NT2/D1 (cell line): Measurements from ENCODE around the gene AZIN2.
A peak's percentile ranks its signal among the peaks of the same experiment; 100 is the strongest.
"Not testable (repeated sequence)": the region's sequence is repeated elsewhere in the genome, so short reads cannot be mapped to it uniquely, and the experiment has no call there.

Experiments
- DNase-seq: peaks from one replicate; pipeline ENCODE4 v3.0.0-alpha.2; 2011; ENCODE audit warnings: low read depth, low spot score
- H3K27me3 ChIP-seq: 2 replicates; pipeline ENCODE4 v1.6.0; 2011; ENCODE audit warnings: mild to moderate bottlenecking; ENCODE audit not compliant: insufficient read length, insufficient read depth
- H3K36me3 ChIP-seq: 2 replicates; pipeline ENCODE4 v1.6.1; 2011; ENCODE audit warnings: mild to moderate bottlenecking, low read length, mixed read lengths; ENCODE audit not compliant: insufficient read depth, insufficient read length
- H3K4me1 ChIP-seq: 2 replicates; pipeline ENCODE4 v1.5.1; 2011; ENCODE audit not compliant: insufficient read depth, insufficient read length
- H3K4me3 ChIP-seq: 2 replicates; pipeline ENCODE4 v1.5.1; 2011; ENCODE audit warnings: low read depth; ENCODE audit not compliant: insufficient read length
- H3K9ac ChIP-seq: 2 replicates; pipeline ENCODE4 v1.6.0; 2011; ENCODE audit warnings: low read depth; ENCODE audit not compliant: insufficient read length
- H3K9me3 ChIP-seq: 2 replicates; pipeline ENCODE4 v1.5.1; 2011; ENCODE audit warnings: mild to moderate bottlenecking, low read length; ENCODE audit not compliant: insufficient read depth
- SUZ12 ChIP-seq: IDR thresholded peaks from 2 replicates; pipeline ENCODE4 v1.6.1; 2011; ENCODE audit not compliant: insufficient read length, insufficient read depth; ENCODE audit errors: extremely low read depth
- YY1 ChIP-seq: IDR thresholded peaks from 2 replicates; pipeline ENCODE4 v1.6.1; 2011; ENCODE audit not compliant: insufficient read length, insufficient read depth
- ZNF274 ChIP-seq: IDR thresholded peaks from 2 replicates; pipeline ENCODE4 v1.6.1; 2011; ENCODE audit warnings: mild to moderate bottlenecking, low read depth, low read length

Gene AZIN2

DNA sequence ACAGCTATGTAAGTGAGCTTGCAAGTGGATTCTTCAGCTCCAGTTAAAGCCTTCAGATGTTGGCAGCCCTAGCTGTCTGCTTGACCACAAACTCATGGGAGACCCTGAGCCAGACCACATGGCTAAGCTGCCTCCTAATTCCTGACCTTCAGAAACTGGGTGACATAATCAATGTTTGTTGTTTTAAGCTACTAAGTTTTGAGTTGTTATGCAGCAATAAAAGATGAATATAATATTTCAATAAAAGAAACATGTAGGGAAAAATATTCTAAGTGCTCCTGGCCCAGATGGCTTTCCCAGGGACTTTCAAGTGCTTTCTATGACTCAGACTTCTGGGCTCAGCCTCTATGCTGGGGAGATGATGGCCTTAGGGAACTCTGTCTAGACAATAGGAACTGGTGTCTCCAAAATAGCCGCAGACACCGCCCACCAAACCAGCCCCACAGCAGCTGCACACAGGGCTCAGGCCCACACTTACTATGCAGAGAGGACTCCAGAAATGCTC, 20.3 kb upstream of the AZIN2 start:
- no peak overlapping the region for H3K4me3 ChIP-seq
- no peak for TF ChIP-seq ZNF274
- TF ChIP-seq YY1: no peak
- TF ChIP-seq SUZ12: no peak
- H3K36me3 ChIP-seq: no peaks in the 10 kb centered on the region
- no peak overlapping the region for H3K9ac ChIP-seq
- DNase-seq: no peak
- peaks cover 53% of the 10 kb centered on the region for H3K9me3 ChIP-seq
- H3K4me1 ChIP-seq: no peaks in the 10 kb centered on the region
- no peaks in the 10 kb centered on the region for H3K27me3 ChIP-seq

DNA sequence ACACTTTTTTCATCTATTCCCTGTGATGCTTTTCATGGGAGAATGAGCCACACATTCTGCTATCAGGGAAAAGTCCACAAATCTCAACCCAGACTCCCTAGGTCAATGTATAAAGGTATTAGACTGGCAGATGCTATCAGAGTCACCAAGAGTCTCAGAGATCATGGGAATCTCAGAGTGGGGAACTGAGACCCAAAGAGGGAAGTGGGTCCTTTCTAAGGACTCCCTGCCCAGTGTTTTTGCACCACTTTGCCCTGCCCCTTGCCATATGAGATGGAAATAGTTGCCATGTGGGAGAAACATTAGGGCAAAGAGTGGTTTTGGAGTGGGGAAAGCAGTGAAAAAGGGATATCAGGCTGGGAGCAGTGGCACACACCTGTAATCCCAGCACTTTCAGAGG, 19.1 kb upstream of the AZIN2 start:
- Histone ChIP-seq H3K36me3 (no peaks in the 10 kb centered on the region), H3K9me3 (peaks cover 65% of the 10 kb centered on the region), H3K9ac (no peak overlapping the region), H3K4me3 (no peak overlapping the region), H3K4me1 (no peaks in the 10 kb centered on the region), H3K27me3 (no peaks in the 10 kb centered on the region)
- no peak for DNase-seq
- TF ChIP-seq SUZ12 (no peak), YY1 (no peak), ZNF274 (no peak)

DNA sequence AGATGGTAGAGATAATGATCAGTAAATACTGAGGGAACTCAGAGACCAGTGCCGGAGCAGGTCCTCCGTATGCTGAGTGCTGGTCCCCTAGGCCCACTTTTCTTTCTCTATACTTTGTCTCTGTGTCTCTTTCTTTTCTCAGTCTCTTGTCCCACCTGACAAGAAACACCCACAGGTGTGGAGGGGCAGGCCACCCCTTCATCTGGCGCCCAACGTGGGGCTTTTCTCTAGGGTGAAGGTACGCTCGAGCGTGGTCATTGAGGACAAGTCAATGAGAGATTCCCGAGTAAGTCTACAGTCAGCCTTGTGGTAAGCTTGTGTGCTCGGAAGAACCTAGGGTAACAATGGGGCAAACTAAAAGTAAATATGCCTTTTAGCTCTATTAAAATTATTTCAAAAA, 16.7 kb upstream of the AZIN2 start:
- H3K4me1 ChIP-seq, H3K4me3 ChIP-seq, H3K27me3 ChIP-seq, H3K9ac ChIP-seq, DNase-seq, H3K36me3 ChIP-seq: not testable (repeated sequence)
- H3K9me3 ChIP-seq: peaks cover 79% of the 10 kb centered on the region

DNA sequence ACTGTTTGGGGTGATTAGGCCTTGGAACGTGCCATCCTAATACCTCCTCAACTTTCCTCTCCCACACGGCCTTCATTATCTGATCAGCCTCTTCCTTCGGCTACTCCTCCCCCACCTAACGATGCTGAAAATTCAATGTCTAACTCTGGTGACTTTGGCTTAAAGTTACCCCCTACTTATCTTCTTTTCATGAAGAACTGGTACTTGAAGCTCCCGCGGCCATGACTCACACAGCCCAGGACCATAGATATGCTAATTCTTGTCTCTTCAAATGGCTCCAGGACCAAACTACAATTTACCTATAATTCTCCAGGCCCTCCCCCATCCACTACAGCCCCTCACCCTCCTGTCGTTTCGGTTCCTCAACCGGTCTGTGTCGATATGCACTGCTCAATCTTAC, 15.7 kb upstream of the AZIN2 start:
- peak; percentile 81 for DNase-seq
- Histone ChIP-seq H3K4me1 (no peaks in the 10 kb centered on the region), H3K9ac (no peak overlapping the region), H3K9me3 (peaks cover 81% of the 10 kb centered on the region), H3K4me3 (no peak overlapping the region), H3K27me3 (no peaks in the 10 kb centered on the region), H3K36me3 (no peaks in the 10 kb centered on the region)
- TF ChIP-seq ZNF274 (no peak), SUZ12 (no peak), YY1 (no peak)

DNA sequence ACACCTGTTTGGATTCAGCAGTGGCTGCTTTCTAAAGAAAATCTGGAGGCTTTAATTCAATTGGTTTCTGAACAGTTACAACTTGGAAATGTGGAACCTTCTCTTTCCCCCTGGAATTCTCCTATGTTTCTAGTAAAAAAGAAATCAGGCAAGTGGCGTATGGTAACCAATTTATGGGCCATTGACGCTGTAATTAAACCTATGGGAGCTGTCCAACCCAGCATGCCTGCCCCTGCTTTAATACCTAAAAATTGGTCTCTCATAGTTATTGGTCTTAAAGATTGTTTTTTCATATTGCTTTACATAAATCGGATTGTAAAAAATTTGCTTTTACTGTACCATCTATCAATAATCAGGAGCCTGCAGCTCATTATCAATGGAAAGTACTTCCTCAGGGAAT, 14.5 kb upstream of the AZIN2 start:
- not testable (repeated sequence) for H3K4me3 ChIP-seq, H3K9ac ChIP-seq, H3K36me3 ChIP-seq, H3K27me3 ChIP-seq, H3K4me1 ChIP-seq, DNase-seq
- H3K9me3 ChIP-seq: peaks cover 72% of the 10 kb centered on the region

DNA sequence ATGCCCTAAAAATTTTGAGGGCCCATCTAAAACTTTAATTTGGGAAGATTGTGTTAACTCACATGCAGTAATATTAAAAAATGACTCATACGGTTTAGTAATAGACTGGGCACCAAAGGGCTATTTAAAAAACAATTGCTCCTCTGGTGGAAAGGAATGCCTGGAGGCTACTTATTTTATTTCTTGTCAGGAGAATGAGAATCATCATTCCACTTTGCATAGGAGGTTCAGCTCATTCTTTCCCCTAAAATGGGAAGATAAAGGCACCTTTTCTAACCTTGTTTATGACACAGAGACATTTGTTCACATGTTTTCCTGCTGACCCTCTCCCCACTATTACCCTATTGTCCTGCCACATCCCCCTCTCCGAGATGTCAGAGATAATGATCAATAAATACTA, 12.8 kb upstream of the AZIN2 start:
- H3K9me3 ChIP-seq: peaks cover 56% of the 10 kb centered on the region
- H3K9ac ChIP-seq, DNase-seq, H3K27me3 ChIP-seq, H3K4me1 ChIP-seq, H3K4me3 ChIP-seq, H3K36me3 ChIP-seq: not testable (repeated sequence)

DNA sequence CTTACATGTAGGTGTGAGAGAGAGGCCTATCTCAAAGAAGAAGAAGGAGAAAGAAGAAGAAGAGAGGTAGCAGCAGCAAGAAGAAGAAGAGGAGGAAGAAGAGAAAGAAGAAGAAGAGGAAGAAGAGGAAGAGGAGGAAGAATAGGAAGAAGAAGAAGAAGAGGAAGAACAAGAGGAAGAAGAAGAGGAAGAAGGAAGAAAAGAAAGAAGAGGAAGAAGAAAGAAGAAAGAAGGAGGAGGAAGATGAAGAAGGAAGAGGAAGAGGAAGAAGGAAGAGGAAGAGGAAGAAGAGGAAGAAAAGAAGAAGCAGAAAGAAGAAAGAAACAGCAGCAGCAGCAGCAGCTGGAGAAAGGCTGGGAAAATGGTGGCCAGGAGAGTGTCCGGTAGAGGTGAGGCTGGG, 10.3 kb upstream of the AZIN2 start:
- no peak for TF ChIP-seq SUZ12
- no peak for TF ChIP-seq YY1
- TF ChIP-seq ZNF274: no peak
- Histone ChIP-seq H3K27me3 (no peaks in the 10 kb centered on the region), H3K9me3 (peaks cover 31% of the 10 kb centered on the region), H3K4me1 (peaks cover 2% of the 10 kb centered on the region), H3K4me3 (no peak overlapping the region), H3K9ac (no peak overlapping the region), H3K36me3 (no peaks in the 10 kb centered on the region)
- no peak for DNase-seq

DNA sequence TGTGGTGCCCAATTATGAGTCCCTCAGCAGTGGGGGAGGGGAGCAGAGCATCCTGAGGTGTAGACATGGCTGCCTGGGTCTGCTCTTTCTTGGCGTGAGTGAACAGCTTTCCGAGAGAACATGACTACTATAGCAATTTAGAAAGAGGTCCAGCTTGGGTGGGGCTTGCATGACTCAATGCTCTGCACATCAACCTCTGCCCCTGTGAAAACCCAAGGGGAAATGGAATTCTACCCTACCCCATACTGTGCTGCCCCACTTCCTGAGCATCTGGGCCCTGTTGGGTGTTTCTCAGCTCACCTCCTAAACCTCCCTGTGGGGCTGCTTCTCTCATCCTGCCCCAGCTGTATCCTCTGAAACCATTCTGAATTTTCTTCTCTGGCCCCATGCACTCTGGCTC, 8.2 kb upstream of the AZIN2 start:
- no peak for DNase-seq

More for the DNA sequence above, 8.2 kb upstream of the AZIN2 start:
- Histone ChIP-seq H3K4me1 (peaks cover 2% of the 10 kb centered on the region), H3K9me3 (peaks cover 10% of the 10 kb centered on the region; the same call in 1 of the 2 replicates), H3K4me3 (no peak overlapping the region), H3K9ac (no peak overlapping the region), H3K27me3 (no peaks in the 10 kb centered on the region), H3K36me3 (no peaks in the 10 kb centered on the region)
- TF ChIP-seq SUZ12 (no peak), YY1 (no peak)
